Natural killer cell (primary cell): ENCODE data around the gene PLEKHA5. TPM values are rescaled to one million over a fixed set of nuclear protein-coding genes. Genes with fewer than 3 reads are reported as not detected.

Experiments used
- ATAC-seq, 3 donors: fragments of 150-1000 bp in 2 of 3; fragments of 200-7000 bp in 1 of 3; cut with Tn5 transposase; 1 replicate in 1 of 3; 2 replicates in 2 of 3; pipeline ENCODE4 v1.10.0; 2021; ENCODE audit warnings: mild to moderate bottlenecking in 2 of 3, moderate library complexity in 2 of 3
- DNase-seq, 2 donors: peaks; one replicate each; pipeline versions ENCODE4 v3.0.0 to v3.0.0-alpha.2; 2013 to 2021; ENCODE audit warnings: mixed read lengths in 1 of 2
- H3K27ac ChIP-seq: one replicate; pipeline ENCODE4 v1.5.1; 2013; ENCODE audit warnings: mild to moderate bottlenecking, low read length
- H3K27me3 ChIP-seq: one replicate; pipeline ENCODE4 v1.6.1; 2013; ENCODE audit warnings: low read length; ENCODE audit not compliant: control insufficient read depth, insufficient read depth
- H3K36me3 ChIP-seq: one replicate; pipeline ENCODE4 v1.6.1; 2013; ENCODE audit warnings: low read length; ENCODE audit not compliant: control insufficient read depth, insufficient read depth
- H3K4me1 ChIP-seq: one replicate; pipeline ENCODE4 v1.6.1; 2013; ENCODE audit warnings: low read length; ENCODE audit not compliant: control insufficient read depth, insufficient read depth
- H3K4me3 ChIP-seq: one replicate; pipeline ENCODE4 v1.5.1; 2013; ENCODE audit warnings: low read length
- H3K9me3 ChIP-seq: one replicate; pipeline ENCODE4 v1.6.1; 2013; ENCODE audit warnings: low read length; ENCODE audit not compliant: control insufficient read depth, insufficient read depth
- H3K27ac Mint-ChIP-seq, 2 donors: one replicate each; pipeline ENCODE4 v1.8.0; 2022; ENCODE audit warnings: mild to moderate bottlenecking in 2 of 2, mixed read lengths in 2 of 2, moderate library complexity in 1 of 2
- H3K27me3 Mint-ChIP-seq, 2 donors: one replicate each; pipeline ENCODE4 v1.8.0; 2022; ENCODE audit warnings: low read depth in 2 of 2, mixed read lengths in 2 of 2
- H3K36me3 Mint-ChIP-seq: one replicate; pipeline ENCODE4 v1.8.0; 2022; ENCODE audit warnings: mixed read lengths
- H3K4me1 Mint-ChIP-seq, 2 donors: one replicate each; pipeline ENCODE4 v1.8.0; 2022; ENCODE audit warnings: mixed read lengths in 2 of 2
- H3K4me3 Mint-ChIP-seq: one replicate; pipeline ENCODE4 v1.8.0; 2022; ENCODE audit warnings: mild to moderate bottlenecking, moderate library complexity, mixed read lengths
- H3K9me3 Mint-ChIP-seq, 2 donors: one replicate each; pipeline ENCODE4 v1.8.0; 2022; ENCODE audit warnings: mixed read lengths in 2 of 2
- CTCF ChIP-seq: fragments of 200-600 bp; IDR thresholded peaks from one replicate; pipeline ENCODE4 v1.8.0; 2022; ENCODE audit warnings: antibody characterized with exemption
- WGBS: methylation state at CpG from one replicate; pipeline ENCODE4 v1.1.7; 2013; ENCODE audit warnings: missing lambda C conversion rate; ENCODE audit not compliant: insufficient coverage; 5-methylcytosine and 5-hydroxymethylcytosine counted together
- intact Hi-C: fragments of 100-400 bp; cut with micrococcal nuclease; formaldehyde crosslinking; loops from one replicate; pipeline ENCODE4 v1.14.2; 2022
- total RNA-seq, 4 donors: library from RNA; stranded (reverse); fragments of 120-200 nt in 1 of 4; gene quantifications; one replicate each; pipeline versions ENCODE4 v1.2.3 to v1.2.4, GENCODE V29; 2013 to 2022

The PLEKHA5 gene
- total RNA-seq, 3 donors from 2014 or later (not counting 1 experiment from before 2014, with no cell fraction given): 5.2 to 12.1 (median 7.0) TPM

GRCh38 chr12:19142499-19142898, 13.0 kb downstream of the PLEKHA5 start:
- WGBS: 83% methylated on average over 2 of the region's 2 CpGs
- no peak for TF ChIP-seq CTCF
- Mint-ChIP-seq H3K27ac (no peak overlapping the region), H3K4me3 (no peak overlapping the region), H3K4me1 (no peaks in the 10 kb centered on the region), H3K27me3 (no peaks in the 10 kb centered on the region), H3K9me3 (no peaks in the 10 kb centered on the region), H3K36me3 (no peaks in the 10 kb centered on the region)
- intact Hi-C loops: no loop called here
- no peaks in the 10 kb centered on the region for H3K4me1 ChIP-seq
- no peaks in the 10 kb centered on the region for H3K27me3 ChIP-seq
- no peaks in the 10 kb centered on the region for H3K36me3 ChIP-seq
- H3K4me3 ChIP-seq: no peak overlapping the region
- ATAC-seq (no peak), DNase-seq (no peak)
- no peaks in the 10 kb centered on the region for H3K9me3 ChIP-seq
- no peak overlapping the region for H3K27ac ChIP-seq

- intact Hi-C loops: no loop called here
- Histone ChIP-seq H3K36me3 (no peaks in the 10 kb centered on the region), H3K9me3 (no peaks in the 10 kb centered on the region), H3K27me3 (no peaks in the 10 kb centered on the region), H3K27ac (no peak overlapping the region), H3K4me3 (no peak overlapping the region), H3K4me1 (no peaks in the 10 kb centered on the region)
- 91% methylated on average over 6 of the region's 6 CpGs for WGBS
- Mint-ChIP-seq H3K9me3 (no peaks in the 10 kb centered on the region), H3K4me1 (no peaks in the 10 kb centered on the region), H3K27me3 (no peaks in the 10 kb centered on the region), H3K36me3 (no peaks in the 10 kb centered on the region), H3K4me3 (no peak overlapping the region), H3K27ac (no peak overlapping the region)
- DNase-seq (no peak), ATAC-seq (no peak)
- TF ChIP-seq CTCF: no peak
These were observed 14.8 kb downstream of the PLEKHA5 start for GRCh38 chr12:19144287-19144686.

GRCh38 chr12:19144985-19145384, 15.5 kb downstream of the PLEKHA5 start:
- no peaks in the 10 kb centered on the region for H3K36me3 ChIP-seq
- ATAC-seq: no peak
- no peaks in the 10 kb centered on the region for H3K4me1 ChIP-seq
- H3K27ac ChIP-seq: no peak overlapping the region
- no peaks in the 10 kb centered on the region for H3K9me3 ChIP-seq
- TF ChIP-seq CTCF: no peak
- H3K4me3 ChIP-seq: no peak overlapping the region
- no peaks in the 10 kb centered on the region for H3K4me1 Mint-ChIP-seq
- H3K9me3 Mint-ChIP-seq: no peaks in the 10 kb centered on the region
- WGBS: 93% methylated on average over 2 of the region's 2 CpGs
- H3K27ac Mint-ChIP-seq: no peak overlapping the region
- H3K27me3 ChIP-seq: no peaks in the 10 kb centered on the region
- no peaks in the 10 kb centered on the region for H3K36me3 Mint-ChIP-seq
- DNase-seq: no peak
- H3K27me3 Mint-ChIP-seq: no peaks in the 10 kb centered on the region
- no peak overlapping the region for H3K4me3 Mint-ChIP-seq
- intact Hi-C loops: no loop called here

- intact Hi-C loops: no loop called here
- DNase-seq: no peak
- Mint-ChIP-seq H3K4me1 (peaks cover 0 to 5% of the 10 kb centered on the region in 2 donors), H3K4me3 (no peak overlapping the region), H3K36me3 (no peaks in the 10 kb centered on the region), H3K27ac (no peak overlapping the region), H3K9me3 (no peaks in the 10 kb centered on the region), H3K27me3 (peaks cover 0 to 3% of the 10 kb centered on the region in 2 donors)
- no peak for ATAC-seq
- Histone ChIP-seq H3K4me3 (no peak overlapping the region), H3K27ac (no peak overlapping the region), H3K36me3 (no peaks in the 10 kb centered on the region), H3K9me3 (no peaks in the 10 kb centered on the region), H3K4me1 (no peaks in the 10 kb centered on the region), H3K27me3 (no peaks in the 10 kb centered on the region)
- no peak for TF ChIP-seq CTCF
These were observed 19.3 kb downstream of the PLEKHA5 start for GRCh38 chr12:19148860-19149259.
